PC-3 (cell line): ENCODE data around the gene NTN1.

ENCODE experiments used
- CTCF ChIP-seq: fragments of 300-600 bp; sonication (generic); conservative IDR thresholded peaks from 2 replicates; pipeline ENCODE4 v1.5.1; 2017; ENCODE audit warnings: antibody characterized with exemption, low read depth, mild to moderate bottlenecking, low read length
- EZH2 ChIP-seq: fragments of 300-600 bp; sonication (generic); IDR thresholded peaks from one replicate; pipeline ENCODE4 v1.6.1; 2017; ENCODE audit warnings: antibody characterized with exemption, mild to moderate bottlenecking, low read length; ENCODE audit not compliant: unreplicated experiment

- no peak for TF ChIP-seq CTCF
- no peak for TF ChIP-seq EZH2
Observed at GRCh38 chr17:9044772-9045463, 23.6 kb downstream of the NTN1 start.
